Fibroblast of skin of abdomen (primary cell): ENCODE measurements around the gene AOAH. TPM values are rescaled to one million over a fixed set of nuclear protein-coding genes. Genes with fewer than 3 reads are reported as not detected.

Source experiments
- DNase-seq: peaks from one replicate; pipeline ENCODE4 v3.0.0-alpha.2; 2013
- polyA plus RNA-seq, 2 experiments: library from polyadenylated mRNA; unstranded; fragments of 120-200 nt; gene quantifications; one replicate each; pipeline ENCODE4 v1.2.1, GENCODE V29; 2013; ENCODE audit not compliant: insufficient read length in 2 of 2

Gene AOAH
- polyA plus RNA-seq (2013, experiment 1 of 2; ENCODE audit: insufficient read length): not detected
- polyA plus RNA-seq (2013, experiment 2 of 2; ENCODE audit: insufficient read length): 0.05 TPM

- no peak for DNase-seq
These were observed at the start of gene AOAH for GRCh38 chr7:36723951-36724664. TSS of gene AOAH (minus strand) at chr7:36724494. CDS start at chr7:36724148, 346 bp downstream.

- no peak for DNase-seq
These were observed 42.2 kb upstream of the AOAH start for GRCh38 chr7:36766451-36766850.

GRCh38 chr7:36765605-36766004 lies 41.3 kb upstream of the AOAH start:
- DNase-seq: no peak

- no peak for DNase-seq
These were observed 40.6 kb upstream of the AOAH start for GRCh38 chr7:36764929-36765328.

GRCh38 chr7:36763132-36763816 lies 39.0 kb upstream of the AOAH start:
- peak; percentile 7 for DNase-seq

- DNase-seq: no peak
These were observed 38.1 kb upstream of the AOAH start for GRCh38 chr7:36762394-36762793.

- no peak for DNase-seq
These were observed 37.5 kb upstream of the AOAH start for GRCh38 chr7:36761835-36762234.

- no peak for DNase-seq
These were observed 36.8 kb upstream of the AOAH start for GRCh38 chr7:36760856-36761762.

GRCh38 chr7:36758879-36759278 lies 34.6 kb upstream of the AOAH start:
- DNase-seq: no peak

GRCh38 chr7:36755484-36755883 lies 31.2 kb upstream of the AOAH start:
- DNase-seq: no peak

- DNase-seq: no peak
These were observed 27.9 kb upstream of the AOAH start for GRCh38 chr7:36752026-36752711.

- no peak for DNase-seq
These were observed 26.2 kb upstream of the AOAH start for GRCh38 chr7:36750451-36750850.

GRCh38 chr7:36749282-36749960 lies 25.1 kb upstream of the AOAH start:
- peak; percentile 49 for DNase-seq

GRCh38 chr7:36748017-36748487 lies 23.8 kb upstream of the AOAH start:
- no peak for DNase-seq

GRCh38 chr7:36747280-36748016 lies 23.2 kb upstream of the AOAH start:
- peak; percentile 48 for DNase-seq

- peak; percentile 5 for DNase-seq
These were observed 22.1 kb upstream of the AOAH start for GRCh38 chr7:36746347-36746746.

- DNase-seq: no peak
These were observed 18.8 kb upstream of the AOAH start for GRCh38 chr7:36742911-36743775.

GRCh38 chr7:36741866-36742265 lies 17.6 kb upstream of the AOAH start:
- DNase-seq: no peak

GRCh38 chr7:36739351-36739750 lies 15.1 kb upstream of the AOAH start:
- no peak for DNase-seq

- no peak for DNase-seq
These were observed 12.6 kb upstream of the AOAH start for GRCh38 chr7:36736899-36737211.
